Parietal lobe (tissue), 2 donors: ENCODE data around the gene MIEN1. TPM values are rescaled to one million over a fixed set of nuclear protein-coding genes. Genes with fewer than 3 reads are reported as not detected.

ENCODE experiments used
- small RNA-seq: library from RNA; depleted of rRNA; stranded (forward); fragments of <200 nt; gene quantifications from one replicate; pipeline ENCODE3, GENCODE V24; 2014; ENCODE audit warnings: low replicate concordance
- total RNA-seq: library from RNA; depleted of rRNA; stranded (reverse); fragments of >200 nt; gene quantifications from one replicate; pipeline ENCODE4 v1.2.3, GENCODE V29; 2014

MIEN1 gene
- 9.4 TPM for total RNA-seq

GRCh38 chr17:39730095-39730921 lies at the start of gene MIEN1:
Gene MIEN1, minus strand, starts transcription at chr17:39730532. Its CDS starts 37 bp downstream, at chr17:39730495.

DNA sequence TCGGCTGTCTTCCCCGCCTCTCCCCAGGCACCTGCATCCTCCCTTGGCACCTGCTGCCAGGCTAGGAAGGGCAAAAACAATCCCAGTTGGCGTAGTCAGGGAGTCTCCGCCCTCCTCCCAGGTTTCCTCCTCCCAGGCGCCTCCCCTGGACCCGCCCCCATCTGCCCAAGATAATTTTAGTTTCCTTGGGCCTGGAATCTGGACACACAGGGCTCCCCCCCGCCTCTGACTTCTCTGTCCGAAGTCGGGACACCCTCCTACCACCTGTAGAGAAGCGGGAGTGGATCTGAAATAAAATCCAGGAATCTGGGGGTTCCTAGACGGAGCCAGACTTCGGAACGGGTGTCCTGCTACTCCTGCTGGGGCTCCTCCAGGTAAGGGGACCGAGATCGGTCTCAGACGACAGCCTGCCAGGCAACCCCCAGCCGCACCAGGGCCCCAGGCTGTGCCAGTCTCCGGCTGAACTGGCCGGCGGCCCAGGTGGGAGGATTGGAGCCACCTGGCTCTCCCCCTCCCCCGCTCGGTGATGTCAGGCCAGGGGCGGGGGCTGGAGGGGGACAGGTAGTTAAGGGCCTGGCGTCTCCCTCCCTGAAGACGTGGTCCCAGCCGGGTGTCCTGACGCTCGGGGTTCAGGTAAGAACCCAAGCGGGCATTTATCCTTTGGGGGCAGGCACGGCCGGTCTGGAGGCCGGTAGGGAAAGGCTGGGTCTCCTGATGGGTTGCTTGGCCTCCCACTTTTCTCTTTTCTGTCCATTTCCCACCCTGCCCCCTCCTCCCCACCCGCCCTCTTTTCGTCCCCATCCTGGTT lies 7.6 kb upstream of the MIEN1 start, which contains the start of gene GRB7:
Gene GRB7 (plus strand): TSS at position 179 of the 808 bp plus-strand sequence. CDS start 4,364 bp downstream, outside the sequence.

GRCh38 chr17:39699818-39700147 lies 30.5 kb downstream of the MIEN1 start, which contains the start of gene ERBB2:
Gene ERBB2, plus strand, starts transcription at chr17:39700064. Its CDS starts 175 bp downstream, at chr17:39700239.

DNA sequence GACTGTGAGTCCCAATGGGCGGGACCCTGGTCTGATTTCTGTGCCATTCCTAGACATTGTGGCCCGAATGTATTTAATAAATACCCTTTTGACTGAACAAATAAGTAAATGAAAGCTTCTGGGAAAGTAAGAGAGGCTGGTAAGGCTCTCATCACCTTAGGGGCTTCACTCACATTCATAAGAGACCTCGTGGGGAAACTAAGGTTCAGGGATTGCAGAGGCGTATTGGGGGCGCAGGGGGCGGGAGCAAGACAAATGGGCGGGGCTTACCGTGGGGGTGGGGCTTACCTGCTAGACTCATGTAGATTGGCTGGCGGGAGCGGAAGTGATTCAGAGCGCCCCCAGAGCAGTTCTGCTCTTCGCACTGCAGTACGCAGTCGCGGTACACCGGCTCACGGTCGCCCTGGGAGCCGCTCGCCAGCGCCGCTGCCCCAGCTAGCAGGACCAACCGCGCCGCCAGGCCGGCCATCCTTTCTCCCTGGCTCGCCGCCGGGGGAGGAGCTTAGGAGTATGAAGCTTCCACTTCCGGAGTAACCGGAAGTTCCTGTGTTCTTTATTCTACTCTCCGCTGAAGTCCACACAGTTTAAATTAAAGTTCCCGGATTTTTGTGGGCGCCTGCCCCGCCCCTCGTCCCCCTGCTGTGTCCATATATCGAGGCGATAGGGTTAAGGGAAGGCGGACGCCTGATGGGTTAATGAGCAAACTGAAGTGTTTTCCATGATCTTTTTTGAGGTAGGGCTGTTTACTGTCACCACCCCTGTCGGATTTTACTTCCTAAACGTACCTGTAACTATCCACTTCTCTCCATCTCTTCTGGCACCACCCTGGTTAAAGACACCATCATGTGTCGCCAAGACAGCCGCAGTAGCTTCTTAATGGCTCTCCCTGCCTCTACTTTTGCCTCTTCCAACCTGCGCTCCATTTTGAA lies 42.5 kb downstream of the MIEN1 start, which contains the start of gene PGAP3:
Gene PGAP3 (minus strand): TSS at position 512 of the 929 bp plus-strand sequence. CDS start 43 bp downstream, at position 469.

Small RNA genes within 50 kb of the gene (small RNA-seq; reads per million reads assigned to genes)
- not detected for gene MIR4728

Other genes starting within 250 kb of the MIEN1 start
- 116 TPM for gene NEUROD2, start 122.6 kb downstream of the MIEN1 start, total RNA-seq
- gene PPP1R1B, start 103.6 kb downstream of the MIEN1 start, total RNA-seq = 16.3 TPM
- gene STARD3, start 93.4 kb downstream of the MIEN1 start, total RNA-seq = 33.5 TPM
- gene TCAP, start 65.2 kb downstream of the MIEN1 start, total RNA-seq = 2.5 TPM
- gene PNMT, start 62.1 kb downstream of the MIEN1 start, total RNA-seq = 4.1 TPM
- gene PGAP3, start 42.5 kb downstream of the MIEN1 start, total RNA-seq = 15.7 TPM
- 13.1 TPM for gene ERBB2, start 30.5 kb downstream of the MIEN1 start, total RNA-seq
- not detected for gene GRB7, start 7.4 kb upstream of the MIEN1 start, total RNA-seq
- under 0.01 TPM for gene IKZF3, start 133.8 kb upstream of the MIEN1 start, total RNA-seq
- gene ZPBP2, start 137.7 kb upstream of the MIEN1 start, total RNA-seq = not detected
- gene GSDMB, start 188.1 kb upstream of the MIEN1 start, total RNA-seq = 27.2 TPM
- 62.6 TPM for gene ORMDL3, start 197.1 kb upstream of the MIEN1 start, total RNA-seq
- gene LRRC3C, start 197.2 kb upstream of the MIEN1 start, total RNA-seq = not detected
- not detected for gene GSDMA, start 232.5 kb upstream of the MIEN1 start, total RNA-seq